HG03103 (cell line): ENCODE results near the gene CLOCK.

Source experiments
- ATAC-seq: cut with Tn5 transposase; IDR thresholded peaks from one replicate; pipeline ENCODE4 v1.9.1; 2021; ENCODE audit warnings: low read depth; ENCODE audit not compliant: unreplicated experiment

The CLOCK gene

GRCh38 chr4:55485821-55486220 is 60.9 kb downstream of the CLOCK start:
- no peak for ATAC-seq

GRCh38 chr4:55483315-55483714 is 63.4 kb downstream of the CLOCK start:
- no peak for ATAC-seq

DNA sequence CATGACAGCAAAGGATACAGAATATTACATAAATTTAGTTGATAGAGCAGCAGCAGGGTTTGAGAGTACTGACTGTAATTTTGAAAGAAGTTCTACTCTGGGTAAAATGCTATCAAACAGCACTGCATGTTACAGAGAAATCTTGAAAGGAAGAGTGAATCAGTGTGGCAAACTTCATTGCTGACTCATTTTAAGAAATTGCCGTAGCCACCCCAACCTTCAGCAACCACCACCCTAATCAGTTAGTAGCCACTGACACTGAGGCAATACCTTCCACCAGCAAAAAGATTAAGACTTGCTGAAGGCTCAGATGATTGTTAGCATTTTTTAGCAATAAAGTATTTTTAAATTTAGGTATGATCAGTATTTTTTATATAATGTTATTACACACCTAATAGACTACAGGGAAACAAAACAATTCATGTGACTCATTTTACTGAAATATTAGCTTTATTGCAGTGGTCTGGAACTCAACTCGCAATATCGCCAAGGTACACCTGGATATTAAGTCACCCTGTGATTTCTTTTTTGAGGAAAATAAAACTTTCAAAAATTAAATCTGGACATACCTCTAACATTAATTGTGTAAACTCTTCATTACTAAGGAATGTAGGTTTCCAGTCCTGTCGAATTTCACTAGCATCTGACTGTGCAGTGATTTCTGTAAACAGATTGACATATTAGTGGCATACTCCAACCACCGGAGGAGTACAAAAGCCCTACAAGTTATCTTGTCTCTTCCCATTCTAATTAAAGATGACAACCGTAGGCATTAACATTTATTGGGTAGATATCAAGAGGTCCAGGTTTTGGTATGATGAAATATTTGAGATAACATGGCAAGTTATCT is 71.1 kb downstream of the CLOCK start:
- ATAC-seq, result no peak

GRCh38 chr4:55469979-55470378 is 76.7 kb downstream of the CLOCK start:
- no peak for ATAC-seq

DNA sequence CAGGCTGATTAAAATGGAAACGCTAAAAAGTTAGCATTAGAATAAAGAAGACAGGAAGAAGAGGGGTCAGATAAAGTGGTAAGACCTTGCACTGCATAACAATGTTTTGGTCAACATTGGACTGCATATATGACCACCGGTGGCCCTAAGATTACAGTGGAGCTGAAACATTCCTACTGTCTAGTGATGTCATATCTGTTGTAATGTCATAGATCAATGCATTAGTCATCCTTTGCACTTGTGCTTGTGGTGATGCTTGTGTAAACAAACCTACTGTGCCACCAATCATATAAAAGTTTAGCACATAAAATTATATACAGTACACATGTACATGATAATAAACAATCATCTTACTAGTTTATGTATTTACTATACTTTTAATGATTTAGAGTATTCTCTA is 78.0 kb downstream of the CLOCK start:
- ATAC-seq, result no peak

DNA sequence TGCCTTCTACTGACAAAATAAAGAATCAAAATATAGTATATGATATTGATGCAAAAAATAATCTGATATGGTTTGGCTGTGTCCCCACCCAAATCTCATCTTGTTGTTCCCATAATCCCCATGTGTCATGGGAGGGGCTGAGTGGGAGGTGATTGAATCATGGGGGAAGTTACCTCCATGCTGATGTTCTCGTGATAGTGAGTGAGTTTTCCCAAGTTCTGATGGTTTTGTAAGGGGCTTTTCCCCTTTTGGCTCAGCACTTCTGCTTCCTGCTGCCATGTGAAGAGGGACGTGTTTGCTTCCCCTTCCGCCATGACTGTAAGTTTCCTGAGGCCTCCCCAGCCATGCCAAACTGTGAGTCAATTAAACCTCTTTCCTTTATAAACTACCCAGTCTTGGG is 80.7 kb downstream of the CLOCK start:
- no peak for ATAC-seq

- ATAC-seq, result no peak
These were observed 88.1 kb downstream of the CLOCK start for GRCh38 chr4:55458611-55459010.

DNA sequence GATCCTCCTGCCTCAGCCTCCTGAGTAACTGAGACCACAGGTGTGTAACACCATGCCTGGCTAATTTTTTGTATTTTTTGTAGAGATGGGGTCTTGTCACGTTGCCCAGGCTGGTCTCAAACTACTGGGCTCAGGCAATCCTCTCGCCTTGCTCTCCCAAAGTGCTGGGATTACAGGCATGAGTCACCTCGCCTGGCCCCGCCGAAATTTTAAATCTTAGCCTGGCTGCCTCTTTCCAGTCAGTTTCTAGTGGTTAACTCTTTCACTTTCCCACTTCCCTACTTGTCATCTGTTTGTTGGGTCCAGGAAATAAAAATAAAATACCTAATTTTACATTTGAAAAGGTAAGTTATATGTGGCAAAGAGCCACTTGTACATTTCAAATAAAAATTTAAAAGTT is 88.5 kb downstream of the CLOCK start:
- no peak for ATAC-seq

DNA sequence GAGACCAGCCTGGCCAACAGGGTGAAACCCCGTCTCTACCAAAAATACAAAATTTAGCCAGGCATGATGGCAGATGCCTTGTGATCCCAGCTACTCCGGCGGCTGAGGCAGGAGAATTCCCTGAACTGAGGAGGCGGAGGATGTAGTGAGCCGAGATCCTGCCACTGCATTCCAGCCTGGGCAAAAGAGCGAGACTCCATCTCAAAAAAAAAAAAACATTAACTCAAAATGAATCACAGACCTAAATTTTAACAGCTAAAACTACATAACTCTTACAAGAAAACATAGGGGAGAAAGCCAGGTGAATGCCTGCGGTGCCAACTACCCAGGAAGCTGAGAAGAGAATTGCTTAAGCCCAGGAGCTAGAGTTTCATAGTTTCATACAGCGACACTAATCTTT is 96.1 kb downstream of the CLOCK start:
- ATAC-seq, result no peak

DNA sequence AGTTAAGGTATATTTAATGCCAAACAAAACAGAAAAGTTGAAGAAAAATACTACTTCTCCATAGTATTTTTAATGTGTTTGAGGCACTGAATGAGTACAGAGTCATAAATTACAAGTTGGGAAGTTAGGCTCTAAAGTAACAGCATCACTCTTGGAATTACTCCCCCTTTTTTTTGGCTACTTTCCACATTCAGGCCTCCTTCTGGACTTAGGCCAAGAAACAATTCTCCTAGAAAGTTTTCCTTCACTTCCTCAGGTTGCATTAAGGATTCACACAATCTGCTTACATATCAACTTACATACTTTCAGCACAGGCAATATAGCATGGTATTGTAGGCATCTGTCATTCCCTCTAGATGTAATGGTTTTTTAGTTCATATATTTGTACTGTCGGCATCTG is 98.9 kb downstream of the CLOCK start:
- ATAC-seq, result no peak

DNA sequence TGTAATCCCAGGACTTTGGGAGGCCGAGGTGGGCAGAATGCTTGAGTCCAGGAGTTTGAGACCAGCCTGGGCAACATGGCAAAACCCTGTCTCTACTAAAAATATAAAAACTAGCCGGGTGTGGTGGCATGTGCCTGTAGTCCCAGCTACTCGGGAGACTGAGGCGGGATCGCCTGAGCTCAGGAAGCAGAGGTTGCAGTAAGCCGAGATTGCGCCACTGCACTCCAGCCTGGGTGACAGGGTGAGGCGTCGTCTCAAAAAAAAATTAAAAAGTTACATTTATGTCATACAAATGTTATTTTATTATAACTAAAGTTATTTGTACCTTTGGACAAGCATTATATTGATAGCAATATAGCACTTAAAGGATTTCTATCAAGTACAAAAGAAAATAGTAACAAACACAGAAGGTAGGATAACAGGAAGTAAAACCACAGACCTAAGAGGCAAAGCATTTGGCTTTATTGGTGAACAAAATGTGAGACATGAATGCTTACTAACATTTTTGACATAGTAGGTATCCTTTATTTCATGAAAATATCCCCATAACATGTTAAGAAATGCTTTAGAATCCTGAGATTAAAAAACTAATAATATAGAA is 99.5 kb downstream of the CLOCK start:
- no peak for ATAC-seq

DNA sequence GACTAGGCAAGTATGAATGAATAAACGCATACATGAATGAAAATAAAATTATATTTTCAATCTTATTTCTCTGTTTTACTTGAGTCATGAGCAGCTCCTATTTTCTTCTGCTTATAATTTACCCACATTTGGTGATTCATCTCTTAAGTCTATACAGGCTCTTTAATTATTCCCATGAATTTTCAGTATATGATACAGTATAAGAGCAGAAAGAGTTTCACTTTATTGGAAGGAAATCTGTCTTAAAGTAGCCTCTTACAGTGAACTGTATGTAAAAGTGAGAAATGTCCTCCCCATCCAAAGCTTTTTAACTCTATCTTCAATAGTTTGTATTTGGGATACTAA is 100.2 kb downstream of the CLOCK start:
- no peak for ATAC-seq

GRCh38 chr4:55445921-55446577 is 100.7 kb downstream of the CLOCK start:
- ATAC-seq, result no peak

DNA sequence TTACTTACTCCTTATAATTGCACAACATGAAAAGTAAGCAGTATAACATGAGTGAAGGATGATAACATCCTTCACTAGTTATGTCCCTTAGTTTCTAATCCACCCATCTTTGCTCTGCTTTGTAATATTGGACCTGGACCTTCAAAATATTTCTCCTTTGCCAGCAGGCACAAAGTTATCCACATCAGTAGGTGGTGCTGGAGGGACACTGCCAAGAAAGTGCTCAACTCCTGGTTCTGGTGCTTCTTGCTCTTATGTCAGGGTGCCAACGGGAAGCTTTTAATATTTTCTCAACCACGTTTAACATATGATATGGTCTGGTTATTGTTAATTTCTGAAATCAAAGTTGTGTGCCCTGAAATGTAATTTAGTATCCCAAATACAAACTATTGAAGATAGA is 101.9 kb downstream of the CLOCK start:
- no peak for ATAC-seq

GRCh38 chr4:55442541-55442940 is 104.2 kb downstream of the CLOCK start:
- ATAC-seq, result no peak

- peak; percentile 48 for ATAC-seq
These were observed 105.9 kb downstream of the CLOCK start for GRCh38 chr4:55440786-55441185.

DNA sequence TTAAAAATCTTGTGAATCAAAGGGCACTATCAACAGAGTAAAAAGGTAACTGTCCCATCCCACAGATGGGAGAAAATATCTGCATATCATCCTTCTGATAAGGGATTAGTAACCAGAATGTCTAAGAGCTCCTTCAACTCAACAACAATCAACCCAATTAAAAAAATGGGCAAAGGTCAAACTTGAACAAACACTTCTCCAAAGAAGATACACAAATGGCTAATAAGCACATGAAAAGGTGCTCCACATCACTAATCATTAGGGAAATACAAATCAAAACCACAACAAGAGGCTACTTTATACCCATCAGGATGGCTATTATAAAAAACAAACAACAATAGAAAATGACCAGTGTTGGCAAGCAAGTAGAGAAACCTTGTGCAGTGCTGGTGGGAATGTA is 107.7 kb downstream of the CLOCK start:
- no peak for ATAC-seq

- ATAC-seq, result no peak
These were observed 108.4 kb downstream of the CLOCK start for GRCh38 chr4:55438314-55438713.

GRCh38 chr4:55437823-55438222 is 108.9 kb downstream of the CLOCK start:
- ATAC-seq, result no peak

GRCh38 chr4:55437356-55437796 is 109.3 kb downstream of the CLOCK start:
- ATAC-seq, result no peak

DNA sequence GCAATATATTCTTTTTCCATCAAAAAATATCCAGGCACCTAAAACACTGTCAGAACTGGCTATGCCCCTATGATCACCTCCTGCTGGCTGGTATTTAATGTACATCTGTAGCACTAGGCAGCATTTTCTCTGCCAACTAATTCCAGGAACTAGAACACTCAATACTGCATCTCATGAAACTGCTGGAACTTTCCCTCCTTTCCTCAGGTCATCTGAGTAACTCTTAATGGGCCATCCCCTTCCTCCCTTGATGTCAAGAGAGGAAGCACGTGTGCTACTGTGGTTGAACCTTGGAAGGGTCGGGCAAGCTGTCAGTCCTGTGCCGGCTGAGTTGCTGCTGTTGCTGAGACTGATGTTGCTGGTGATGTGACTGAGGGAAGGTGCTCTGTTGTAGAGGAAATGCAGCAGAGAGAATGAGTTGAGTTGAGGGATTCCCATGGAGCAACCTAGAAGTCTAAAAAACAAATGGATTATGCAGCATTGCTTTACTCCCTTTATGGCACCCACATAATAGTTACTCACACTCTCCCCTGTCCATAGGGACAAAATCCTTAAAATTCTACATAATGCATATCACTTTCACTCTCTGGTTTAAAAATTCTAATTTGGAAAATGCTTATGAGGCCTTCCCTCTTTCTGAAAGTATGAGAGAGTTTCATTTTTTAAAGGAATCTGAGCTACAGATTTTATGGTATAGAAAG is 111.4 kb downstream of the CLOCK start:
- peak; percentile 66 for ATAC-seq
